Epithelial cell of proximal tubule (primary cell): Measurements from ENCODE around the gene ZDHHC14. TPM values are rescaled to one million over a fixed set of nuclear protein-coding genes. Genes with fewer than 3 reads are reported as not detected.

Experiments used
- DNase-seq: peaks from one replicate; pipeline ENCODE4 v3.0.0-alpha.2; 2011; ENCODE audit warnings: low read depth
- H3K4me3 ChIP-seq: 2 replicates; pipeline ENCODE4 v1.5.1; 2011; ENCODE audit warnings: low read depth, mild to moderate bottlenecking, low read length
- CTCF ChIP-seq: conservative IDR thresholded peaks from 2 replicates; pipeline ENCODE4 v1.5.1; 2012; ENCODE audit warnings: low read depth, mild to moderate bottlenecking, low read length
- total RNA-seq: library from RNA; depleted of rRNA; stranded (reverse); fragments of >200 nt; gene quantifications from 2 replicates; pipeline ENCODE4 v1.2.3, GENCODE V29; 2015

The ZDHHC14 gene
- total RNA-seq, 1 donor from 2014 or later: 21.4 TPM

GRCh38 chr6:157649311-157650260, 268.6 kb downstream of the ZDHHC14 start:
- no peak overlapping the region for H3K4me3 ChIP-seq
- TF ChIP-seq CTCF: no peak
- DNase-seq: no peak

DNA sequence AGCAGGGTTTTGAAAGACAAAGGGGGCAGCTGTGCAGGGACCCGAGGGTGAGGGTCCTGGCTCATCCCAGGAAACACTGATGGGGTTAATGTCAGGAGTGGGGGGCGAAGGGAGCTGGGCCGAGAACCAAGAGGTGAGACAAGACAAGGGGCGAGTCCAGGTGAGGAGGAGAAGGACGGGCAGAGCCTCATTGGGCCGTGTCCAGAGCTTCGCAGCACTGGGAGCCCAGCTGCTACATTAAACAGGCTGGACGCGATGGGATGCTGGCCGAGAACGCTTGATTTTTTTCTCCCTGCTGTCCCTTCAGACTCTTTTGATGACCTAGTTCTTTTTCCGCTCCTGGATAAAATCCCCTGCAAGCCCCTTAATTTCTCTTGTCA, 269.3 kb downstream of the ZDHHC14 start:
- no peak for DNase-seq
- H3K4me3 ChIP-seq: no peak overlapping the region
- no peak for TF ChIP-seq CTCF

GRCh38 chr6:157650801-157651200, 269.8 kb downstream of the ZDHHC14 start:
- DNase-seq: no peak
- no peak for TF ChIP-seq CTCF
- no peak overlapping the region for H3K4me3 ChIP-seq

DNA sequence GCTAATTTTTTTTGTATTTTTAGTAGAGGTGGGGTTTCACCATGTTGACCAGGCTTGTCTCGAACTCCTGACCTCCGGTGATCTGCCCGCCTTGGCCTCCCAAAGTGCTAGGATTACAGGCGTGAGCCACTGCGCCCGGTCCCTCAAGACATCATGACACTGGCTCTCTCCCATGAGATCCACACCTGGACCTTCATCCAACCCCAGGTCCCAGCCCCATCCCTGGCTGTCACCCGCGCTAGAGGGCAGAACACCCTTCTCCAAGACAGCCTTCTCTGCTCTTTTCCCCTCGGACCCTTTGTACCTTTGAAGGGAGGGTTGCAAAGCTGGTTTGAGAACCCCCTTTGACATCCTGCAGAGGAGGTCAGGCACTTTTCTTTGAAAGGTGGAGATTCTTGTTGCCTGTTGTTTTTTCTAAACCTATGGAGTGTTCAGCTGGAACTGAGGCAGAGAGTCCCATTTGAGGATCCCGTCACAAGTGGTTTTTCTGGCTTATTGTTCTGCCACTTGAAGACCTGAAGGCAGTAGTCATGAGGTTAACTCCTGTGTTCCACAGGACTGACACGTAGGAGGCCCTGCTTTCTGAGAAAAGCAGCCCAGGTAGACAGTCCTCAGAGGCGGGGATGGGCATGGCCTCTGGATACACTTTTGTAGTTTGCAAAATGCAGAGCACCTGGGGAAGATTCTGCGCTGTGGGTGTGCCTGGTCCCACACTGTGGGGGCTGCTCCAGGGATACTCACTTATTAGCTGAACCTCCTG, 270.9 kb downstream of the ZDHHC14 start:
- no peak for TF ChIP-seq CTCF
- DNase-seq: no peak
- H3K4me3 ChIP-seq: no peak overlapping the region

DNA sequence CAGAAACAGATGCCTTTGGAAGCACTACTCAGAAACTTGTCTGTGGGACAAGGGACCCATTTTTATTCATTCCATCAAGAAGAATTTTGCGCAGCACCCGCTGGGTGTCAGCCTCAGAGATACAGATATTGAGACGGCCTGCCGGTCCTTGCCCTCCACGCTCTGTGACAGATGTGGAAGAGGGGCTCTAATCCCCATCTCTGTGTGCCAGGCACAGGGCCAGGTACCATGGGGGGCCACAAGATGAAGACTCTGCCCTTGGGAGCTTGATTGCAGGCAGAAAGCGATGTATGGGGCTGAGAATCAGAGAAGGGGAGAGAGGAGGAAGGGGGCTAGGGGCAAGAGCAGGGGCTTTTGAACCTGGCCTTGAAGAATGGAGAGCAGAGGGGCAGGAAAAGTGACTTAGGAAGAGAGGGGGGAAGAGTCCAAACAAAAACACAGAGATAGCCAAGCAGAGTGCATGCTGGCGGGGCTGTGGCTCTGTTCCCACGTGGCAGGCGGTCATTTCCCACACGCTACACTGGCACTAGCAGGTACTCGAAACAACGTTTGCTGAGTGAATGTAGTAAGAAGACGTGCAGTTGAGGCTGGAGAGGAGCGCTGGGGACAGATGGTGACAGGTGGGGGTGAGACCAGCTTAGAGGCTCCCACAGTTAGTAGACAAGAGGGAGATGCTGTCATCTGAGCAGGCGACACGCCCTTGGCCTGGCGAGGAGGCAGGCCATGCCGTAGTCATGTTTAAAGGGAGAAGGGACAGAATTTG, 271.8 kb downstream of the ZDHHC14 start:
- no peak for DNase-seq
- H3K4me3 ChIP-seq: no peak overlapping the region
- TF ChIP-seq CTCF: no peak

- no peak for DNase-seq
- TF ChIP-seq CTCF: no peak
- no peak overlapping the region for H3K4me3 ChIP-seq
These were observed 272.5 kb downstream of the ZDHHC14 start for GRCh38 chr6:157653521-157653920.
